Thyroid gland (tissue), 4 donors: ENCODE data around the gene GLI2. TPM values are rescaled to one million over a fixed set of nuclear protein-coding genes. Genes with fewer than 3 reads are reported as not detected.

Experiments
- DNase-seq, 2 donors: peaks; one replicate each; pipeline ENCODE4 v3.0.0-alpha.2; 2019
- H3K27ac ChIP-seq, 3 donors: fragments of 200-600 bp; sonication (generic); 1 replicate in 2 of 3; 2 replicates in 1 of 3; pipeline ENCODE4 v1.5.1; 2016 to 2019; ENCODE audit warnings: mild to moderate bottlenecking in 1 of 3, moderate library complexity in 1 of 3
- H3K27me3 ChIP-seq: fragments of 200-600 bp; sonication (generic); one replicate; pipeline ENCODE4 v1.5.1; 2019
- H3K36me3 ChIP-seq, 2 donors: fragments of 200-600 bp; sonication (generic); one replicate each; pipeline ENCODE4 v1.5.1; 2016 to 2019
- H3K4me1 ChIP-seq, 2 donors: fragments of 200-600 bp; sonication (generic); one replicate each; pipeline ENCODE4 v1.5.1; 2017 to 2019
- H3K4me3 ChIP-seq, 3 donors: fragments of 200-600 bp; sonication (generic); replicated peaks in 1 of 3; 1 replicate in 2 of 3; 2 replicates in 1 of 3; pipeline ENCODE4 v1.5.1; 2016; ENCODE audit warnings: mild to moderate bottlenecking in 1 of 3
- H3K9me3 ChIP-seq: fragments of 200-600 bp; sonication (generic); one replicate; pipeline ENCODE4 v1.5.1; 2017
- CTCF ChIP-seq, 6 experiments: fragments of 200-600 bp in 3 of 6; fragments of 450-650 bp in 3 of 6; sonication (generic) in 3 of 6; IDR thresholded peaks; one replicate each; pipeline ENCODE4 v1.5.1; 2016 to 2019; ENCODE audit warnings: antibody characterized with exemption in 6 of 6, mild to moderate bottlenecking in 2 of 6, inconsistent platforms in 1 of 6, moderate library complexity in 1 of 6
- POLR2A ChIP-seq, 2 donors: fragments of 450-650 bp; IDR thresholded peaks; one replicate each; pipeline ENCODE4 v1.6.1; 2017; ENCODE audit warnings: antibody characterized with exemption in 2 of 2, mild to moderate bottlenecking in 2 of 2, moderate library complexity in 1 of 2
- WGBS, 2 donors: methylation state at CpG; one replicate each; pipeline ENCODE4 v1.1.5; 2017; 5-methylcytosine and 5-hydroxymethylcytosine counted together
- intact Hi-C: fragments of 100-400 bp; cut with DNase I; formaldehyde crosslinking; loops from one replicate; pipeline ENCODE4 v1.15.1; 2023
- total RNA-seq, 4 donors: library from RNA; depleted of rRNA; stranded (reverse); fragments of >200 nt; gene quantifications; one replicate each; pipeline ENCODE4 v1.2.3, GENCODE V29; 2016

Gene GLI2
- total RNA-seq, 4 donors from 2014 or later = 1.1 to 1.4 (median 1.3) TPM

GRCh38 chr2:120729406-120730399, 6.0 kb upstream of the GLI2 start:
- intact Hi-C loops = no loop called here
- Histone ChIP-seq H3K27me3 (no peaks in the 10 kb centered on the region), H3K9me3 (no peaks in the 10 kb centered on the region), H3K4me3 (no peak overlapping the region), H3K27ac (no peak overlapping the region), H3K36me3 (no peaks in the 10 kb centered on the region), H3K4me1 (no peaks in the 10 kb centered on the region)
- TF ChIP-seq POLR2A (IDR thresholded peaks at IDR 0.05) = no peak
- no peak for TF ChIP-seq CTCF (IDR thresholded peaks at IDR 0.05)
- WGBS, 2 donors = 37 to 45% methylated on average over 8 of the region's 8 CpGs
- no peak for DNase-seq

- no peak overlapping the region for H3K27ac ChIP-seq
- intact Hi-C loops = no loop called here
- no peaks in the 10 kb centered on the region for H3K36me3 ChIP-seq
- DNase-seq = no peak
- no peaks in the 10 kb centered on the region for H3K27me3 ChIP-seq
- TF ChIP-seq CTCF (IDR thresholded peaks at IDR 0.05) (no peak), POLR2A (IDR thresholded peaks at IDR 0.05) (no peak)
- no peak overlapping the region for H3K4me3 ChIP-seq
- H3K9me3 ChIP-seq = no peaks in the 10 kb centered on the region
- WGBS, 2 donors = 85 to 88% methylated on average over 5 of the region's 5 CpGs
- peaks cover under 1 to 8% of the 10 kb centered on the region in 2 donors for H3K4me1 ChIP-seq
These were observed 4.5 kb upstream of the GLI2 start for GRCh38 chr2:120731175-120731574.

- 81 to 90% methylated on average over 14 of the region's 14 CpGs for WGBS, 2 donors
- Histone ChIP-seq H3K9me3 (no peaks in the 10 kb centered on the region), H3K27me3 (no peaks in the 10 kb centered on the region), H3K36me3 (no peaks in the 10 kb centered on the region), H3K27ac (no peak overlapping the region), H3K4me3 (no peak overlapping the region), H3K4me1 (peaks cover 14 to 23% of the 10 kb centered on the region in 2 donors)
- DNase-seq = no peak
- intact Hi-C loops = no loop called here
- no peak for TF ChIP-seq CTCF (IDR thresholded peaks at IDR 0.05)
- TF ChIP-seq POLR2A (IDR thresholded peaks at IDR 0.05) = no peak
These were observed 3.0 kb upstream of the GLI2 start for GRCh38 chr2:120732506-120733237.

GRCh38 chr2:120733238-120733932, 2.3 kb upstream of the GLI2 start:
- TF ChIP-seq POLR2A (IDR thresholded peaks at IDR 0.05) = no peak
- no peak for TF ChIP-seq CTCF (IDR thresholded peaks at IDR 0.05)
- H3K27me3 ChIP-seq = no peaks in the 10 kb centered on the region
- peaks cover 20 to 30% of the 10 kb centered on the region in 2 donors for H3K4me1 ChIP-seq
- intact Hi-C loops = no loop called here
- H3K9me3 ChIP-seq = no peaks in the 10 kb centered on the region
- no peak overlapping the region for H3K4me3 ChIP-seq
- H3K27ac ChIP-seq = no peak overlapping the region
- WGBS, 2 donors = 79% methylated on average over 10 of the region's 10 CpGs
- no peak for DNase-seq
- no peaks in the 10 kb centered on the region for H3K36me3 ChIP-seq
